Omental fat pad (tissue), 4 donors: ENCODE measurements around the gene NBDY. TPM values are rescaled to one million over a fixed set of nuclear protein-coding genes. Genes with fewer than 3 reads are reported as not detected.
A peak's percentile ranks its signal among the peaks of the same experiment; 100 is the strongest.

ENCODE experiments used
- ATAC-seq: fragments of 150-250 bp; one replicate; pipeline ENCODE4 v1.9.1; 2016; ENCODE audit warnings: mild to moderate bottlenecking, moderate library complexity; ENCODE audit not compliant: low FRiP score
- DNase-seq: peaks from one replicate; pipeline ENCODE4 v3.0.0-alpha.2; 2019; ENCODE audit warnings: low spot score
- CTCF ChIP-seq, 3 donors: fragments of 450-650 bp; IDR thresholded peaks; one replicate each; pipeline ENCODE4 v1.5.1; 2016 to 2017; ENCODE audit warnings: antibody characterized with exemption in 3 of 3, mild to moderate bottlenecking in 3 of 3, moderate library complexity in 2 of 3
- total RNA-seq, 4 donors: library from RNA; depleted of rRNA; stranded (reverse); fragments of >200 nt; gene quantifications; one replicate each; pipeline ENCODE4 v1.1.0, GENCODE V29; 2016

The NBDY gene
- total RNA-seq, 4 donors from 2014 or later, result 7.7 to 12.6 (median 9.4) TPM

GRCh38 chrX:56785442-56785841 lies 56.4 kb downstream of the NBDY start:
- TF ChIP-seq CTCF (IDR thresholded peaks at IDR 0.05), result no peak
- peak; percentile 4 for DNase-seq
- no peak for ATAC-seq

DNA sequence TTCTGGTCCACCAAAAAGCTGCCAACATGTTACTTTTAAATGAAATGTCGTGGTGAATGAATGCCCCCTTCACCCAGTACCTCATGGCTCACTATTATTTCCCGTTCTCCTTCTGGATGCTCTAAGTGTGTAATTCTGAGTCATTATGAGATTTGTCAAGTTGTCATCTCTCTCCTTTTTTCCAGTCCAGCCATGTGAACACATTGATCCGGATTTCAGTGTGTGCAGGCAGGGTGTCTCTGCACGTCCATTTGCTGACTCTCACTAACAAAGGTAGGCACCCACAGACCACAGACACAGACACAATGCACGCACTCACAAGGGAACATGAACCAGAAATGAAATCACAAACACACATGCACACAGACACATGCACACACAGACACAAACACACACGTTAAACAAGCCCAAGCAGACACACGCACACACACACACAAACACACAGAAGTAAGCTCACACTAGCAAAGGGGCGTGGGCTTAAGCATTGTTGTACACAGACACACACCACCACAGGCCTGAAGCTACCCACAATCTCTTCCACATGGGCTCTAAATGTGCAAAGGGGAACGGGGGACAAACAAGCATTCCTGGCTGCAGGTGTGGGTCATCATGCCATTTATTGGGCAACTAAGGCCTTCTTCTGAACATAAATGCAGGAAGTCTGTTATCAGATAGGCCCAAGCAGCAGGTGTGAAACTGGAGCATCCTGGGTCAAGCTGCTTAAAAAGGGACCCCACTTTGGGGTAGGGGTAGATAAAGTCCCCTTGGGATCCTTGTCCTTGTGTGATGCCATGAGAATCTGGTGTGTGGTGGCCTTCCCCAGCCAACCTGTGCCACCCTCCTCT lies 58.1 kb downstream of the NBDY start:
- no peak for ATAC-seq
- TF ChIP-seq CTCF (IDR thresholded peaks at IDR 0.05), result no peak
- peak; percentile 17 for DNase-seq

- ATAC-seq (no peak), DNase-seq (peak; percentile 10)
- TF ChIP-seq CTCF (IDR thresholded peaks at IDR 0.05), result no peak
Observed at GRCh38 chrX:56787734-56788152, 58.7 kb downstream of the NBDY start.

DNA sequence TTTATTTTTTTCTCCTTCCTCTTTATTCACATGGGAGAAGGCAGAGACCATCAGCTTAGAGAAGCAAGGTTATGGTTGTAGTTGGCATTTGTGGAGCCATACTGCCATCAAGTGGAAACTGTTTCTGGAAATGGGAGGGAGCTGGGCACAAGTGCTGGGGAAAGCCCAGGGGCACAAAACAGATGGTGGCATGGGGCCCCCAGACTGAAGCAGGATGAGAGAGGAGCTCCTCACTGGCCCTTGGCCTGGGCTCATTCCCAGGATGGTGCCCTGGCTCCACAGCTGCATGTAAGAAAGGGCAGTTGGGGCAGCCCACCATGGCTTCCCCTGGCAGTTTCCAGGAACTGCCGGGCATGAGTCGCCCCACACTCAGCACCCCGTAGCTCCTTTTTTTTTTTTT lies 59.2 kb downstream of the NBDY start:
- DNase-seq (peak; percentile 19), ATAC-seq (no peak)
- no peak for TF ChIP-seq CTCF (IDR thresholded peaks at IDR 0.05)

DNA sequence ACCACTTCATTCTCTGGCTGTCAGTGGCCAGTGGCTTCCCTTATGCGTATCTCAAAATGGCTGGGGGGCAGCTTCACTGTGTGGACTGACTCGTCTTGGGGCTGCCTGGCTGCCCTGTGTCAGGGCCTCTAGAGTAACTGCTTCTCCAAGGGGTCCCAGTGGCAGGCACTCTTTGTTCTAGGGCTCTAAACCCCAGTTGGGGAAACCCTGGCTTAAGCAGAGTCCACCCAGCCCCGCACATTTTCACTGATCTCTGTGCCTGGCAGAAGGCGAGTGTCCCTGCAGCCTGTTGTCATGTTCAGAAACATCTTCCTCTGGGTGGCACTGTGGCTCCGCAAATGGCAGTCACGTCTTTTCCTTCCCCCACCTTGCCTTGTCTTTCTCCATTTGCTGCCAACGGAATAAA lies 59.7 kb downstream of the NBDY start:
- DNase-seq (peak; percentile 30), ATAC-seq (no peak)
- no peak for TF ChIP-seq CTCF (IDR thresholded peaks at IDR 0.05)

GRCh38 chrX:56789518-56790070 lies 60.6 kb downstream of the NBDY start:
- no peak for DNase-seq
- no peak for TF ChIP-seq CTCF (IDR thresholded peaks at IDR 0.05)

DNA sequence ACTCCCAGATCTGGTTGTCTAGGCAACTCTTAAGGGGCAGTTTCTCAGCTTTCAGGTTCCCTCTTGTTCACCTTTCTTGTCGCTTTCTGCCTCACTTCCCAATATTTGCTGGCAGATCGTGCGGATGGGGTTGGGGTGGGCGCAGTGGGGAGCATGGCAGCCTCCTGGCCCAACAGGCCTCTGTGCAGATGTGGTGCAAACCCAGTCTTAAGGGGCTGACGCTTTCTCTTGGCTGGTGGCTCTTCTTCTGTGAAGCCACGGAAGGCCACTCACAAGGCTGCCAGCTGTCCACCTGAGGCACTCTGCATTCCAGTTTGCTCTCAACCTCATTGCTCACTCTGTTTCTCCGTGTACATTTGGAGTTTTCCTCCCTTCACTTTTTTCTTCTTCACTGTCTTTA lies 61.7 kb downstream of the NBDY start:
- no peak for ATAC-seq
- no peak for DNase-seq
- TF ChIP-seq CTCF (IDR thresholded peaks at IDR 0.05), result no peak

More at GRCh38 chrX:56789518-56790070, 60.6 kb downstream of the NBDY start:
- no peak for ATAC-seq
